Measurements from ENCODE around the gene ORAI1. TPM values are rescaled to one million over a fixed set of nuclear protein-coding genes. Genes with fewer than 3 reads are reported as not detected.

Gene ORAI1
- total RNA-seq, 1 donor from 2014 or later: 35.3 TPM

DNA sequence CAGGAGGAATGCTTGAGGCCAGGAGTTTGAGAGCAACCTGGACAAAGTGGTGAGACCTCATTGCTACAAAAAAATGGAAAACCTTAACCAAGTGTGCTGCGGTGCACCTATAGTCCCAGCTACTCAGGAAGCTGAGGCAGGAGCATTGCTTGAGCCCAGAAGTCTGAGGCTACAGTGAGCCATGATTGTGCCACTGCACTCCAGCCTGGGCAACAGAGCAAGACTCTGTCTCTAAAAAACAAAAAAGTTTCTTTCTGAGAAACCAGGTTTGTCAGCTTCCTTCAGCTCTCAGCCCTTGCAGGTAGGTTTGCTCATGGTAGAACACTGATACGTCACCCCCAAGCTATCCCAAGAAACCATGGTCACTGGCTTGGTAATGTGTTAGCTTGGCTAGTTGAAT, 63.1 kb downstream of the ORAI1 start:
- no peak overlapping the region for H3K4me3 Mint-ChIP-seq (ENCODE audit: unreplicated experiment)
- no peaks in the 10 kb centered on the region for H3K27me3 Mint-ChIP-seq (ENCODE audit: unreplicated experiment)
- H3K4me1 Mint-ChIP-seq (ENCODE audit: unreplicated experiment): peaks cover 2% of the 10 kb centered on the region
- no peaks in the 10 kb centered on the region for H3K9me3 Mint-ChIP-seq (ENCODE audit: unreplicated experiment)
- H3K27ac Mint-ChIP-seq (ENCODE audit: unreplicated experiment): no peak overlapping the region
- H3K36me3 Mint-ChIP-seq (ENCODE audit: low read depth, unreplicated experiment): no peaks in the 10 kb centered on the region
- no peak for DNase-seq (ENCODE audit: low spot score)
- TF ChIP-seq, protein P1, sequence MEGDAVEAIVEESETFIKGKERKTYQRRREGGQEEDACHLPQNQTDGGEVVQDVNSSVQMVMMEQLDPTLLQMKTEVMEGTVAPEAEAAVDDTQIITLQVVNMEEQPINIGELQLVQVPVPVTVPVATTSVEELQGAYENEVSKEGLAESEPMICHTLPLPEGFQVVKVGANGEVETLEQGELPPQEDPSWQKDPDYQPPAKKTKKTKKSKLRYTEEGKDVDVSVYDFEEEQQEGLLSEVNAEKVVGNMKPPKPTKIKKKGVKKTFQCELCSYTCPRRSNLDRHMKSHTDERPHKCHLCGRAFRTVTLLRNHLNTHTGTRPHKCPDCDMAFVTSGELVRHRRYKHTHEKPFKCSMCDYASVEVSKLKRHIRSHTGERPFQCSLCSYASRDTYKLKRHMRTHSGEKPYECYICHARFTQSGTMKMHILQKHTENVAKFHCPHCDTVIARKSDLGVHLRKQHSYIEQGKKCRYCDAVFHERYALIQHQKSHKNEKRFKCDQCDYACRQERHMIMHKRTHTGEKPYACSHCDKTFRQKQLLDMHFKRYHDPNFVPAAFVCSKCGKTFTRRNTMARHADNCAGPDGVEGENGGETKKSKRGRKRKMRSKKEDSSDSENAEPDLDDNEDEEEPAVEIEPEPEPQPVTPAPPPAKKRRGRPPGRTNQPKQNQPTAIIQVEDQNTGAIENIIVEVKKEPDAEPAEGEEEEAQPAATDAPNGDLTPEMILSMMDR (IDR thresholded peaks at IDR 0.05; ENCODE audit: unreplicated experiment): no peak

Other genes starting within 250 kb of the ORAI1 start
- gene RNF34, start 226.4 kb upstream of the ORAI1 start, total RNA-seq (ENCODE audit: unreplicated experiment): 46.5 TPM
- 36.7 TPM for gene KDM2B, start 45.5 kb upstream of the ORAI1 start, total RNA-seq (ENCODE audit: unreplicated experiment)
- 1.2 TPM for gene MORN3, start 43.1 kb downstream of the ORAI1 start, total RNA-seq (ENCODE audit: unreplicated experiment)
- 10.3 TPM for gene TMEM120B, start 86.2 kb downstream of the ORAI1 start, total RNA-seq (ENCODE audit: unreplicated experiment)
- gene RHOF, start 167.2 kb downstream of the ORAI1 start, total RNA-seq (ENCODE audit: unreplicated experiment): 25.7 TPM
- gene SETD1B, start 177.5 kb downstream of the ORAI1 start, total RNA-seq (ENCODE audit: unreplicated experiment): 25.3 TPM
- not detected for gene HPD, start 232.3 kb downstream of the ORAI1 start, total RNA-seq (ENCODE audit: unreplicated experiment)

Data from endothelial cell (in vitro differentiated cells).